HL-60 (cell line): Measurements from ENCODE around the gene RUNX2.

ENCODE experiments used
- CTCF ChIP-seq: IDR thresholded peaks from one replicate; pipeline ENCODE4 v1.5.1; 2011; ENCODE audit warnings: low read length, control low read depth, inconsistent platforms; ENCODE audit not compliant: insufficient read depth
- POLR2AphosphoS5 ChIP-seq: IDR thresholded peaks from 2 replicates; pipeline ENCODE4 v1.6.1; 2012; ENCODE audit warnings: low read depth

GRCh38 chr6:45488889-45489288 is 160.8 kb downstream of the RUNX2 start:
- TF ChIP-seq POLR2AphosphoS5 (no peak), CTCF (no peak)
